MCF 10A (cell line): ENCODE data around the gene LRMDA. TPM values are rescaled to one million over a fixed set of nuclear protein-coding genes. Genes with fewer than 3 reads are reported as not detected.
A peak's percentile ranks its signal among the peaks of the same experiment; 100 is the strongest.

Source experiments
- BruUV-seq: library from RNA; stranded (reverse); fragments of 400-500 nt; replicated peaks from 2 replicates; lab custom pipeline; 2021; lab: Mats Ljungman, UMichigan
- CTCF ChIA-PET: fragments of 300-600 bp; sonication (Branson Sonifier 250); formaldehyde crosslinking; extraction: SDS; loops from one replicate; lab custom pipeline; 2021; ENCODE audit warnings: antibody characterized with exemption, inconsistent platforms; lab: Yijun Ruan, JAX
- POLR2A ChIA-PET: fragments of 300-600, 350-650 bp; sonication (Branson Sonifier 250); formaldehyde crosslinking; extraction: SDS; loops from one replicate; lab custom pipeline; 2020; ENCODE audit warnings: antibody characterized with exemption, inconsistent platforms; lab: Yijun Ruan, JAX
- DNase-seq: peaks from one replicate; pipeline ENCODE4 v3.0.0-alpha.2; 2018; ENCODE audit not compliant: unreplicated experiment
- H3K27ac Mint-ChIP-seq: one replicate; pipeline ENCODE4 v1.8.0; 2022; ENCODE audit warnings: mild to moderate bottlenecking, low read depth, mixed read lengths; ENCODE audit not compliant: unreplicated experiment
- H3K27me3 Mint-ChIP-seq: one replicate; pipeline ENCODE4 v1.8.0; 2022; ENCODE audit warnings: mixed read lengths; ENCODE audit not compliant: insufficient read depth, unreplicated experiment
- H3K36me3 Mint-ChIP-seq: one replicate; pipeline ENCODE4 v1.8.0; 2022; ENCODE audit warnings: mild to moderate bottlenecking, moderate library complexity, mixed read lengths; ENCODE audit not compliant: insufficient read depth, unreplicated experiment
- H3K4me1 Mint-ChIP-seq: one replicate; pipeline ENCODE4 v1.8.0; 2022; ENCODE audit warnings: mixed read lengths; ENCODE audit not compliant: insufficient read depth, unreplicated experiment
- H3K4me3 Mint-ChIP-seq: one replicate; pipeline ENCODE4 v1.8.0; 2022; ENCODE audit warnings: mild to moderate bottlenecking, moderate library complexity, mixed read lengths; ENCODE audit not compliant: unreplicated experiment
- H3K9me3 Mint-ChIP-seq: one replicate; pipeline ENCODE4 v1.8.0; 2022; ENCODE audit warnings: mixed read lengths; ENCODE audit not compliant: unreplicated experiment
- intact Hi-C: fragments of 100-400 bp; cut with micrococcal nuclease; formaldehyde crosslinking; loops from 2 replicates; pipeline ENCODE4 v1.14.1; 2022
- total RNA-seq: library from RNA; stranded (reverse); gene quantifications from 2 replicates; pipeline ENCODE4 v1.2.3, GENCODE V29; 2022
- TF ChIP-seq, protein P1 (sequence below): fragments of 200-600 bp; IDR thresholded peaks from one replicate; pipeline ENCODE4 v1.8.0; 2022; ENCODE audit warnings: antibody characterized with exemption, mild to moderate bottlenecking; ENCODE audit not compliant: unreplicated experiment

Gene LRMDA
- total RNA-seq, 1 experiment from 2014 or later, result not detected

DNA sequence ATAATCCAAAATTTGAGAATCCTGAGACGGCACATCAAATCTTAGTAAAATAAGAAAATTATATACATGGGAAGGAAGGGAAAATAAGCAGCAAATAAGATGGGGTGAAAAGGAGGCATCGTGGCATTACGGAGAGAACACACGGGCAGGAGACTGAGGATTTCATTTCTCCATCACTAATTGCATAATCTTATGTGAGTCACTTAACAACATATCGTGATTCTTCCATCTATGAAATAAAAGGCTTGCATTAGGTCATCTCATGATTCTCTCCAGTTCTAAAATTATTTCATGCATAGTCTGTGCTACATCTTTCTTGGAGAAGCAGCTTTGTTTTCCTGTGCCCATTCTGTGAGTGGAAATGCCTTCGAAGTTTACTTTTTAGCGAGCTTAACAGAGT, 288.7 kb downstream of the LRMDA start:
- peaks cover 20% of the 10 kb centered on the region for H3K4me1 Mint-ChIP-seq
- TF ChIP-seq, protein P1, sequence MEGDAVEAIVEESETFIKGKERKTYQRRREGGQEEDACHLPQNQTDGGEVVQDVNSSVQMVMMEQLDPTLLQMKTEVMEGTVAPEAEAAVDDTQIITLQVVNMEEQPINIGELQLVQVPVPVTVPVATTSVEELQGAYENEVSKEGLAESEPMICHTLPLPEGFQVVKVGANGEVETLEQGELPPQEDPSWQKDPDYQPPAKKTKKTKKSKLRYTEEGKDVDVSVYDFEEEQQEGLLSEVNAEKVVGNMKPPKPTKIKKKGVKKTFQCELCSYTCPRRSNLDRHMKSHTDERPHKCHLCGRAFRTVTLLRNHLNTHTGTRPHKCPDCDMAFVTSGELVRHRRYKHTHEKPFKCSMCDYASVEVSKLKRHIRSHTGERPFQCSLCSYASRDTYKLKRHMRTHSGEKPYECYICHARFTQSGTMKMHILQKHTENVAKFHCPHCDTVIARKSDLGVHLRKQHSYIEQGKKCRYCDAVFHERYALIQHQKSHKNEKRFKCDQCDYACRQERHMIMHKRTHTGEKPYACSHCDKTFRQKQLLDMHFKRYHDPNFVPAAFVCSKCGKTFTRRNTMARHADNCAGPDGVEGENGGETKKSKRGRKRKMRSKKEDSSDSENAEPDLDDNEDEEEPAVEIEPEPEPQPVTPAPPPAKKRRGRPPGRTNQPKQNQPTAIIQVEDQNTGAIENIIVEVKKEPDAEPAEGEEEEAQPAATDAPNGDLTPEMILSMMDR, result no peak

DNA sequence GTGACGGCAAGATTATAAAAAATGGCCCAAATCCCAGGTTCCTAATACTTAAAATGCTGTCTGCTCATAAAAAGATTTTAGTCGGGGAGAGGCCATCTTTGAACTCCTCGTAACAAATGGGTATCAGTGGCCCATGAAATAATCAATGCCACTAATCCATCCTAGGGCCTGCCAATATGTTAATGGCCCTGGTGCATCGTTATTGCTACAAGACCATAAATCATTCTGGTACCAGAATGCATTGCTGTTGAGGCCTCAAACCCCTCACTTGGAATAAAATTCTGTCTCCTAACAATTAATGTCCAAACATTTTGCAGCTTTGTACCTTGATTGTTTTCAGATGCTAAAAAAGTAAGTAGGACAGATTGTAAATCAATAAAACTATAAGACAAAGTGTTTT, 290.6 kb downstream of the LRMDA start:
- POLR2A ChIA-PET, result interaction anchor here (0.6 to 2.3 kb wide), 5 partner anchors 9 to 475 kb away, joined by 3 to 6 read pairs (median 3); partner anchors contain the start of gene ZNF503
- Mint-ChIP-seq H3K4me3 (no peak overlapping the region), H3K27me3 (no peaks in the 10 kb centered on the region), H3K4me1 (peaks cover 20% of the 10 kb centered on the region), H3K9me3 (no peaks in the 10 kb centered on the region), H3K36me3 (no peaks in the 10 kb centered on the region), H3K27ac (no peak overlapping the region)
- DNase-seq, result no peak
- TF ChIP-seq, protein P1, result no peak
- BruUV-seq, result no TSS peak
- intact Hi-C loops, result no loop called here
- CTCF ChIA-PET, result interaction anchor here (0.7 kb wide), 1 partner anchor 584 kb away, joined by 4 read pairs; no protein-coding TSS in a partner anchor

More for the DNA sequence above, 288.7 kb downstream of the LRMDA start:
- Mint-ChIP-seq H3K27me3 (peaks cover 6% of the 10 kb centered on the region), H3K27ac (peak overlapping the region; percentile 75), H3K9me3 (no peaks in the 10 kb centered on the region), H3K36me3 (no peaks in the 10 kb centered on the region), H3K4me3 (no peak overlapping the region)
- ChIA-PET POLR2A (interaction anchor here (0.7 kb wide), 1 partner anchor 83 kb away, joined by 3 read pairs; no protein-coding TSS in a partner anchor), CTCF (no interaction called here)
- peak; percentile 42 for DNase-seq
- intact Hi-C loops, result no loop called here
- no TSS peak for BruUV-seq

DNA sequence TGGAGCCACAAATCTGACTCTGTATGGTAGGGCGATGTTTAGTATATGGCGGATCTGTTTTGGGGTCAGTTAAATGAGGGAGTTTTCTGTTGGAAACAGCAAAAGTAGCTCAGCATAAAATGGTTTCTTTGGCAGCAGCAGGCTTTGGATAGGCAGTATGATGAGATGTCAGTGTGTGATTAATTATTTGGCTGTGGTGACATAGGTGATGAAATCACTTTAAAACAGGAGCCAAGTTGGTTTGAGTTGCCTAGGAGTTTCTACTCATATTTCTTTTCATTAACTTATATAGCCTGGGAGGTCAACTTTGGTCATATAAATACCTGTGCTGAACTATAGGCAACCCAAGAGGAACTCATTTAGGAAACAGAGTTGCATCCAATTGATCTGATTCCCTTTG, 291.2 kb downstream of the LRMDA start:
- intact Hi-C loops, result no loop called here
- Mint-ChIP-seq H3K27me3 (no peaks in the 10 kb centered on the region), H3K36me3 (no peaks in the 10 kb centered on the region), H3K27ac (no peak overlapping the region), H3K9me3 (no peaks in the 10 kb centered on the region), H3K4me3 (no peak overlapping the region), H3K4me1 (peaks cover 20% of the 10 kb centered on the region)
- BruUV-seq, result no TSS peak
- ChIA-PET CTCF (interaction anchor here (0.7 kb wide), 1 partner anchor 583 kb away, joined by 4 read pairs; no protein-coding TSS in a partner anchor), POLR2A (interaction anchor here (0.6 to 2.3 kb wide), 6 partner anchors 8 to 475 kb away, joined by 3 to 6 read pairs (median 4); partner anchors contain the start of gene ZNF503)
- TF ChIP-seq, protein P1, result no peak
- DNase-seq, result peak; percentile 37

DNA sequence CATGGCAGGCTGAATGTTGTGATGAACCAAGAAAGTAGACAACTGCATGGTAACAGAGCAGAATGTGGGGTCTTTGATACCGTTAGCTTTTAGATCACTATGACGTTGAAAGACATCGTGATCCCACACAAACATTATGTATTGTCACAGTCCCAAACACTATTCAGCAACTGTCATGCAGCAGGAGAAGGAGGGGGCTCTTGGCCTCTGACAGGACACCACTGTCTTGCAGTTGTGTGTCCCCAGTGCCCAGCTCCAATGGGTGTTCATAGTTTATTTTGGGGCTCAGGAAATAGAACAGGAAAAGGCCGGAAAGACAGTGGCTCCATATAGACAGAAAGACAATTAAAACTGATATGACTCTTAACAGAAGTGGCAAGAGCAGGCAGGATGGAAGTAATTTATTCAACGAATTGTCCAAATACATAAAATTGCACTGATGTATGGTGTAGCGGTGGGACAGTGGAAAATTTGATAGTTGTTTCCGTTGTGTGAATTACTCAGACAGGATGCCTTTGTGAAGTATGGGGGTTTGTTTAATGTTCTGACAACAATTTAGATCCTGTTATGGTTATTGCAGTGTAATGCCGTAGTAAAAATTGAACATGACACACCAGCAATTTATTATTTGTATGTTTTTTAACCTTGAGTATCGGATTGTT, 292.0 kb downstream of the LRMDA start:
- Mint-ChIP-seq H3K4me3 (no peak overlapping the region), H3K27me3 (no peaks in the 10 kb centered on the region)
- BruUV-seq, result no TSS peak

More for the DNA sequence above, 292.0 kb downstream of the LRMDA start:
- no peak for DNase-seq
- H3K9me3 Mint-ChIP-seq, result no peaks in the 10 kb centered on the region
- peaks cover 16% of the 10 kb centered on the region for H3K4me1 Mint-ChIP-seq
- TF ChIP-seq, protein P1, result no peak
- H3K27ac Mint-ChIP-seq, result no peak overlapping the region
- no peaks in the 10 kb centered on the region for H3K36me3 Mint-ChIP-seq
- intact Hi-C loops, result no loop called here
- CTCF ChIA-PET, result no interaction called here
- POLR2A ChIA-PET, result interaction anchor here (0.6 to 2.3 kb wide), 3 partner anchors 8 to 322 kb away, joined by 6 read pairs; partner anchors contain the start of gene ZNF503
